CD4-positive, alpha-beta T cell treated with Interleukin-10 for 1 hour (primary cell): Measurements from ENCODE around the gene GLIS1.

Source experiments
- DNase-seq: peaks from one replicate; pipeline ENCODE4 v3.0.0-alpha.2; 2020

The GLIS1 gene

GRCh38 chr1:53716150-53716549 lies 22.8 kb downstream of the GLIS1 start:
- DNase-seq = no peak

GRCh38 chr1:53715478-53715877 lies 23.5 kb downstream of the GLIS1 start:
- DNase-seq = no peak

- DNase-seq = no peak
These were observed 26.7 kb downstream of the GLIS1 start for GRCh38 chr1:53712276-53712675.

GRCh38 chr1:53710584-53710983 lies 28.4 kb downstream of the GLIS1 start:
- no peak for DNase-seq

GRCh38 chr1:53708687-53709086 lies 30.3 kb downstream of the GLIS1 start:
- DNase-seq = no peak

DNA sequence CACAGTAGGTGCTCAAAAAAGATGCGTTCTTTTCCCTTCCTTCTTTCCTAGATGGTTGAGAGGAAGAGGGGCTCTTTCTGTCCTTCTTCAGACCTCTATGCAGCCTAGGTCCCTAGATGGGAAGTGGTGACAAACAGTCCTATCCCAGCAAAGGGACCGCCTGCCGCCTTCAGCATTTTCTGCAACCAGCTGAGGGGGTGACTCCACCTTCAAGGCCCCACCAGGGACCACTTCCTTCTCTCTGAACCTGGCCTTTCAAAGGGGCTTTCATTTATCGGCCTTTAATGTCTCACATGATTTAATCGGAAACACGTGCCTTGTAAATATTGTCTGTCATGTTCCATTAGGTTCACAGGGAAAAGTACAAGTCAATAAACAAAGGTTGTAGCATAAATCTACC lies 32.6 kb downstream of the GLIS1 start:
- DNase-seq = no peak

- DNase-seq = no peak
These were observed 33.4 kb downstream of the GLIS1 start for GRCh38 chr1:53705446-53706096.

DNA sequence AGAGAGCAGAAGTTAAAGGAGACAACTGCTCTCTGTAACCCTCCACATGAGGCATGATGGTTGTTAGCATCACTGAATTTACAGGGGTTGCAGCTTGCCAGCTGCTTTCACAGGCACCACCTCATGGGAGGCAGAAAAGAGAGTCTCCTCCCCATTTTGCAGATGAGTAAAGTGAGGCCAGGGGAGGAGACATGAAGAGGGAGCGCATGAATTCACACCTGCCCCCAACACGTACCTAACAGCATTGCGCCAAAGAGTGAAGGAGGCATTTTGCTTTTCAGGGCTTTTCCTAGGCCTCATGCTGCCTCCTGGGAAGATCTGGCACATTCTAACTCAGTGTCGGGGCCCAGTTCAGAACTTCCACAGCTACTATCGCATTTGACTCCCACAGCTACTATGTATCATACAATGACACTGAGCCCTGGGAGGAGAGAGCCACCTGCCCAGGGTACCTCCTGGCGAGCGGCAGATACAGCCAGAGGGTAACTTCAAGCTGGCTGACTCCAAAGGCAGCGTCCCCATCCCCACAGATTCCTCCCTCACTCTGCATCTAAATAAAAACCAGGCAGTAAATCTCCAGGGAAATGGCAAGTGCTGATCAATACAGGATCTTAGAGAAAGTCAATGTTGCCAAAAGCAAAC lies 34.0 kb downstream of the GLIS1 start:
- DNase-seq = no peak

- DNase-seq = no peak
These were observed 34.7 kb downstream of the GLIS1 start for GRCh38 chr1:53704304-53704703.

DNA sequence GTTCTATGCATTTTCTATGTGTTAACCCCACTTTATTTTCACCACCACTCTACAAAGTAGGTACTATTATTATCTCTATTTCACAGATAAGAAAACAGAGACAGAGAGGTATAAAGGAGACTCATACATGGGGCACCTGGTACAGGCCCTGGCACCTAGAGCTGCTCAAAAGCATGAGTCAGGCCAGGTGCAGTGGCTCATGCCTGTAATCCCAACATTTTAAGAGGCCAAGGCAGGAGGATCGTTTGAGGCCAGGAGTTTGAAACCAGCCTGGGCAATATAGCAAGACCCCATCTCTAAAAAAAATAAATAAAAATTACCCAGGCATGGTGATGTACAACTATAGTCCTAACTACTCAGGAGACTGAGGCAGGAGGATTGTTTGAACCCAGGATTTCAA lies 35.8 kb downstream of the GLIS1 start:
- DNase-seq = no peak

GRCh38 chr1:53702341-53702740 lies 36.6 kb downstream of the GLIS1 start:
- no peak for DNase-seq

DNA sequence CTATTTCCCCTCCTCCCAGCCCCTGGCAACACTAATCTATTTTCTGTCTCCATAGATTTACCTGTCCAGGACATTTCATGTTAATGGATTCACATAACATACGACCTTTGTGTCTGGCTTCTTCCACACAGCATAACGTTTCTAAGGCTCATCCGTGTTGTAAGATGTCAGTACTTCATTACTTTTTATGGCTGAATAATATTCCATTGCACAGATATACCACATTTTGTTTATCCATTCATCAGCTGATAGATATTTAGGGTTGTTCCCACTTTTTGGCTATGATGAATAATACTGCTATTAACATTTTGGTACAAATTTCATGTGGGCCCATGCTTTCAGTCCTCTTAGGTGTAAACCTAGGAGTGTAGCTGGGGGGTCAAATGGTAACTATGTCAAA lies 38.2 kb downstream of the GLIS1 start:
- DNase-seq = no peak

- no peak for DNase-seq
These were observed 39.0 kb downstream of the GLIS1 start for GRCh38 chr1:53699981-53700380.

DNA sequence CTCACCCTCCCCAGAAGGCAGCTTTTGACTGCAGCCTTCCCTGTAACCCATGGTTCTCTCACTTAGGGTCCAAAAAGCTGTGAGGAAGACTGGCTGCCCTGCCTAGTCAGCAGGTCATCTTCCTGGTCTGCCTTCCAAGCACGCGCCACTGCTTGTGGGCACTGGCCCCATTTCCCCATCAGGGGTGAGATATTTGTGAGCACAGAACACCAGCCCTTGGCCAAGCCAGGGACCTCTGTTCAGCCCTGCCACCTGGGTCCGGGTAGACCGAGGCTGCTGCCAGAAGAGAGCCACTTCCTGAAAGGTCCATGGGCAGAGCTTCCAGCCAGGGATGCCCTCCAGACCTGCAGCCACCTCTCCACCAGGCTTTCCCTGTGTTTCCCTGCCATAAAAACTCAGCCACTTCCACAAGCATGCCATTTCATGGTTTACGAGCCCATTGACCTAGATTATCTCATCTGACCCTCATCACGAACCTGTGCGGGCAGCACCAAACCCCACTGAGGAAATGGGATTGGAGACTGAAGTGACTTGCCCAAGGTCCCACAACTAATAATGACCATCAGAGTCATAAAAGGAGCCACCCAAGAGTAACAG lies 40.5 kb downstream of the GLIS1 start:
- DNase-seq = no peak

DNA sequence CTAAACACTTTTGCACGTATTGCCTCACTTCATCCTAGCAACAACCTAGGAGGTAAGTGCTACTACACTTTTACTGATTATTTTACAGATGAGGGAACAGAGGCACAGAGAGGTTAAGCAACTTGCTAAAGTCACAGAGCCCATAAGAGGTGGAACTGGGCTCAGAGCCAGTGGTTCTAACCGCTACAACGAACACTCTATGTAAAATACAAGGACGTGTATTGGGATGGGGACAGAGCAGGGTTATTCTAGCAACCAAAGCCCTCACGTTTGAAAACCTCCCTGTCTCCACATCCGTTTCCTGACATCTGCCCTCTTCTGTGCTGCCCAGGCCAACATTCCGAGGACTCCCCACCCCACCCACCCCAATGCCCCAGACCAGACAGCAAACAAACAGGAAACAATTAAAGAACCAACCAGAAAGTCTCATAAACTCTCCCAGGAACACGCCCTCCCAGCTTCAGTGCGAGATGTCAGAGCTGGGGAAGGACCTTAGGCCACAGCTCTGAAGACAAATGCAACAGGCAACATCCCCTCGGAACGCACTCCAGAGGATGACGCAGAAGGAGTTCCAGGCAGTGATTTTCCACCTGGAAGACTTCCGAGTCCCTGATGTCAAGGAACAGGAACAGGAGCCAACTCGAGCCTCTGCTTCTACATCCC lies 41.1 kb downstream of the GLIS1 start:
- DNase-seq = no peak

GRCh38 chr1:53696990-53697389 lies 42.0 kb downstream of the GLIS1 start:
- DNase-seq = no peak

- no peak for DNase-seq
These were observed 42.4 kb downstream of the GLIS1 start for GRCh38 chr1:53696571-53696970.

- DNase-seq = no peak
These were observed 42.9 kb downstream of the GLIS1 start for GRCh38 chr1:53696051-53696450.

DNA sequence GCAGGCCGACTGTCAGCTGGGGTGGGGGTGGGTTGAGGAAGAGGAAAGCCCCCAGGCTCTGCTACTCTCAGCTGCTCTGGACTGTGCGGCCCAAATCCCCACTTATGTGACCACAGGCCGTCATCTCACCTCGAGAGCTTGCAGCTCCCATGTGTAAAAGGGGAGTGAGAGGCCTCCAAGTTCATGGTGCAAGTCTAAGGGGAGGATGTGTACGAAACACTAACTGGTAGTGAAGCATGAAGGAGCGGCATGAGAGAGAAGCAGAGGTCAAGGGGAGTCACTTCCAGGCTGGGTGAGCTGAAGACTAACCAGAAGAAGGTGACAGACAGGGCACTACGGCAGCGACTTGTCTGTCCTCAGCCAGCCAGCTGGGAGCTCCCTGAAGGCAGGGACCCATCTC lies 43.8 kb downstream of the GLIS1 start:
- no peak for DNase-seq

- DNase-seq = no peak
These were observed 44.3 kb downstream of the GLIS1 start for GRCh38 chr1:53694718-53695091.

- no peak for DNase-seq
These were observed 44.9 kb downstream of the GLIS1 start for GRCh38 chr1:53693773-53694717.

DNA sequence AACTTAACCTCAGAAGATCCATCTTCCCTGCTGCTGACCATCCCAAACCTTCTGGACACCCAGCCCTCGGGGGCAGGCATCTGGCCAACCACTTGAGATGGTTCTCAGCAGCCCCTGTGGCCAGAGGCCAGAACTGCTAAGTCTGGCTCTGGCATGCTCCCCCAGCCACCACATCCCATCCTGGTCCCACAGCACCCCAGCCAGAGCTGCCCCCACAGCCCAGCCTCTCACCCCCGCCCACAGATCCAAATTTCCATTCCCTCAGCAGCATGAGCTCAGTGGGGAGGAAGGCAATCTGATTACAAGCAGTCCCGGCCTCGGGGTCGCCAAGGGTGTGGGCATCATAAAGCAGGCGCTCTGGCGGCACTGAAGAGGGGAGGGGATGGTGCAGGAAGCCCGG lies 45.6 kb downstream of the GLIS1 start:
- no peak for DNase-seq

- DNase-seq = no peak
These were observed 47.6 kb downstream of the GLIS1 start for GRCh38 chr1:53691326-53691725.
